Suppressor macrophage treated with lipopolysaccharide for 1 hour (primary cell): ENCODE results near the gene IQCN.

Source experiments
- DNase-seq, 3 donors: peaks; one replicate each; pipeline ENCODE4 v3.0.0-alpha.2; 2020 to 2022

IQCN gene

GRCh38 chr19:18304458-18305310 is 30.4 kb upstream of the IQCN start:
- peak; percentile 92 to 95 (median 94) for DNase-seq

- no peak for DNase-seq
Observed at GRCh38 chr19:18304208-18304457, 29.9 kb upstream of the IQCN start.

- DNase-seq: no peak
Observed at GRCh38 chr19:18301718-18302111, 27.5 kb upstream of the IQCN start.

- DNase-seq: peak; percentile 81 to 86 (median 83)
Observed at GRCh38 chr19:18300930-18301717, 26.9 kb upstream of the IQCN start.

GRCh38 chr19:18299654-18300053 is 25.4 kb upstream of the IQCN start:
- no peak for DNase-seq

- DNase-seq: no peak
Observed at GRCh38 chr19:18298601-18299000, 24.3 kb upstream of the IQCN start.

GRCh38 chr19:18297308-18297707 is 23.1 kb upstream of the IQCN start:
- DNase-seq: no peak

GRCh38 chr19:18295034-18295451 is 20.8 kb upstream of the IQCN start:
- no peak for DNase-seq

DNA sequence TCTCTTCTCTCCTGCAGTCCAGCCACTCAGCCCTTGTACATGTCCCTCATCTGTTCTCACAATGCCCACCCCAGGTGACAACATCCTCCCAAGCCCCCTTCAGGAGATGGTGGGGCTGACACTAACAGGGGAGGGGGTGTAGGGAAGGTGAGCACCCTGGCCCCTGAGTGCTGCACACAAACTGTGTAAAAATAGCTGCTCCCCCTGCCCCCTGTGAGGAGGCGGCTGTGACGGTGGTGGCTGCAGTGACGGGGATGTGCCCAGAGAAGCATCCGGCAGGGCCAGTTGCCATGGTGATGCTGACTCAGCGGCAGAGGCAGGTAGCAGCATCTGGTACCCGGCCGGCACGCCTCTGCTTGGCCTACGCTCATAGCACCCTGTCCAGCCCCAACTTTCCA is 20.2 kb upstream of the IQCN start:
- no peak for DNase-seq

- DNase-seq: no peak
Observed at GRCh38 chr19:18293642-18294466, 19.6 kb upstream of the IQCN start.

- DNase-seq: peak; percentile 69 to 75 (median 72)
Observed at GRCh38 chr19:18292810-18293641, 18.8 kb upstream of the IQCN start.

DNA sequence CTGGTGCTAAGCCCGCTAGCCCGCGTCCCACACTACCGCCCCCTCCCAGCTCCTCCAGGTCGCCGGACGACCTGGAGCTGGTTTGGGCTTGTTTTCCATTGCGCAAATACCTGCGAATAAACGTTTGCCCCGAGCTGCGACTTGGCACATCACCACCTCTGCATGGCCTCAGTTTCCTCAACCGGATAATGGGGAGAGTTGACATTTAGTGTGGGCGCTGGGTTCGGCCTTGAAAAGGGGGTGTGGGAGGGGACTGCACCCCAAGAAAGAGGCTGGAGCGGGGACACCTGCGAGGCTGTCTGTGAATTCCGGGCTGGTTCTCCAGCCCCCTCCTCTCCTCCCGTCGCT is 18.2 kb upstream of the IQCN start:
- no peak for DNase-seq

DNA sequence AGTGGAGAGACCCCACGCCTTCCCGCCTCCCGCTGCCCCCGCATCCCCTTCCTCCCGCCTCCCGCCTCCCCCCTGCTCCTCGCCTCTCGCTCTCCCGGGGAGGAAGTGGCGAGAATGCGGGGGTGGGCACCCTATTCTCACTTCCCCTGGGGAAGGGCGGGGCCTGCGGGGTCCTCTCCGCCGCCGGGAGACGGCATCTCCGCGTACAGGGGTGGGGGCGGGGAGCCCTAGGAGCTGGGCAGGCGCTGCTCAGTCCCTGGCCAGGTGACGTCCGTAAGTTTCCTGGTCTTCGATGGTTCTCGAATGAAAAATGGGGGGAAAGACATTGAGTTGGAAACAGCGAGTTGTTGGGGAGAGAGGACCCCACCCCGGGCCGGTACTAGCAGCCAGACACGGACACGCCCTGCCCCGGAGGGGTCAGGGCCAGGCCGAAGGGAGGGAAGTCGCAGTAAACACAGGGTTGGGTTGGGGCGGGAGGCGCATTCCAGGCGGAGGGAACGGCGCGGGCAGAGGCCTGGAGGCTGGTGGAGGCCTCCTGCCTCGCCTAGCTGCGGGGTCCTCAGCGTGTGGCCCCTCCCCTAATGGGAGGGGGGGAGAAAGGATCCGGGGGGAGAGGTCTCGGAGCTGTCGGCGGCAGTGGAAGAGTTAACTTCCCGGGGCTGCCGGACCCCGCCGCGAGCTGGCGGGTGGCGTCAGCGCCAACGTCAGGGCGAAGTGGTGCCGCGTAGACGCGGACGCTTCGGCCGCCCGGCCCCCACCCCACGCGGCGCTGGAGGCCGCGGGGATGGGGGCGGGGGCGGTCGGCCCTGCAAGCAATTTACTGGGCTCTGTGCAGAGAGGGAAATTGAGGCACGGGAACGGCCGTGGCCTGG is 17.6 kb upstream of the IQCN start:
- DNase-seq: peak; percentile 94 to 97 (median 96)

DNA sequence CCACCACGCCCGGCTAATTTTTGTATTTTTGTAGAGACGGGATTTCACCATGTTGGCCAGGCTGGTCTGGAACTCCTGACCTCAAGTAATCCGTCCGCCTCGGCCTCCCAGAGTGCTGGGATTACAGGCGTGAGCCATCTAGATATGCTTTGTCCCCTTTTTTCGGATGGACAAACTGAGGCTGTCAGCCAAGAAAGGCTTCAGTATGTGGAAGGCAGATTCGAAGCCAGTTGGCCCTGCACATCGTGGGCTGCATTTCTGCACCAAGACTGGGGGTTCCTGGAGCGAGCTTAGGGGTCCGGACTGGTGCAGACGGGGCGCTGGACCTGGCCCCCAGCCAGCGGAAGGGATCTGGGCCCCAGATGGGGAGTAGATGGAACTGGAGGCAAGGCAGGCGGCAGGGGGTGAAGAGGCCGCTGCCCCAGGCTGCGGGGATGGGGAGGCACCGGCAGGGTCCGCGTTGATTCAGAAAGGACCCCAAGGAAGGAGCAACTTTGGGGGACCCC is 16.8 kb upstream of the IQCN start:
- DNase-seq: no peak

- peak; percentile 78 to 91 (median 88) for DNase-seq
Observed at GRCh38 chr19:18290302-18291018, 16.2 kb upstream of the IQCN start.

- DNase-seq: peak; percentile 22 to 49 (median 35)
Observed at GRCh38 chr19:18289471-18290301, 15.4 kb upstream of the IQCN start.

DNA sequence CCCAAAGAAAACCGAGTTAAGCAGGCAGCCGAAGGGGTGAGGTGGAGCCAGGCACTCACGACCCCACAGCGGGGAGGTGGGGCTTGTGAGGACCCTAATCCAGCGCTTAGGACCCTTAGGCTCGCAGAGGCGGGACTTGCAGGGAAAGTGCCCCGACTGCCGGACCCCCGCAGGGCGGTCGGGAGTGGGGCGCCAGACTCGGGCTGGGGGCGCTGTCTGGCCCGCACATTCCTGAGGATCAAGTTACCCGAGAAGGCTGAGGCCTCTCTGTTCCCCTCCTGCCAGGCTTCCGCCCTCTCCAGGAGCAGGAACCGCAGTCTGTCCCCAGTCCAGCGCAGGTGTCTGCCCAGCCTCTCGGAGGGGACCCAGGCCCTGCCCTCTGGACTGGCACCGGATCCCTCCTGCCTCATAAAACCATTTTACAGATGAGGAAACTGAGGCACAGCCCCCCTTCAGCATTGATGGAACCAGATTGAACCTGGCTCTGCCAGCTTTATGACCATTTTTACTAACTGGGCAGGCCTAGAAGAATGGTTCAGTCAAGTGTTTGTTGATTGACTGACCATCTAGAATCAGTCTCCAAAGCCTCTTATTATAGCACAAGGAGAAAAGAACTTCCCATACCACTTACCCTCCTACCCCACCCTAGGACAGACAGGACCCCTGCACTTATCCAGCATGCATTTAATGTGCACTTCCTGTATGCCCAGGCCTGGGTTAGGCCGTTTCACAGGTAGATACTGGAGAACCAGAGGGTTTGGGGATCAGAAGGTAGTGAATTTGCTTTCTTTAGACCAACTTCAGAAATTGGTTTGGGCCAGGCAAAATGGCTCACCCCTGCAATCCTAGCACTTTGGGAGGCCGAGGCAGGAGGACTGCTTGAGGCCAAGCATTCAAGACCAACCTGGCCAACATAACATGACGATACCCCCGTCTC is 13.9 kb upstream of the IQCN start:
- no peak for DNase-seq

- DNase-seq: no peak
Observed at GRCh38 chr19:18286973-18287635, 12.9 kb upstream of the IQCN start.
